K562 (cell line): Measurements from ENCODE around the gene KATNAL2. TPM values are rescaled to one million over a fixed set of nuclear protein-coding genes. Genes with fewer than 3 reads are reported as not detected.

Experiments used
- ATF6 ChIP-seq: sonication (generic); formaldehyde crosslinking; IDR thresholded peaks from 2 replicates; pipeline ENCODE4 v1.4.0; 2020; ENCODE audit warnings: mild to moderate bottlenecking, missing genetic modification reagents
- CHD4 ChIP-seq: fragments of 200-600 bp; sonication (generic); IDR thresholded peaks from 3 replicates; pipeline ENCODE4 v1.6.1; 2012; ENCODE audit warnings: low read depth, mild to moderate bottlenecking, mixed read lengths, low read length, inconsistent platforms; ENCODE audit not compliant: insufficient read depth, insufficient replicate concordance, poor library complexity, severe bottlenecking
- DPF2 ChIP-seq: fragments of 450-650 bp; IDR thresholded peaks from 2 replicates; pipeline ENCODE4 v1.6.1; 2016
- EP400 ChIP-seq: fragments of 450-650 bp; IDR thresholded peaks from 2 replicates; pipeline ENCODE4 v1.6.1; 2017; ENCODE audit warnings: antibody characterized with exemption, mild to moderate bottlenecking, moderate library complexity
- HOMEZ ChIP-seq: fragments of 250-450 bp; sonication (Bioruptor Pico); IDR thresholded peaks from 2 replicates; pipeline ENCODE4 v1.4.0; 2020; ENCODE audit warnings: mild to moderate bottlenecking, moderate library complexity
- ID3 ChIP-seq, 2 experiments: fragments of 250-450 bp in 1 of 2; fragments of 450-650 bp in 1 of 2; sonication (Bioruptor Pico) in 1 of 2; IDR thresholded peaks; 2 replicates each; pipeline versions ENCODE4 v1.6.1 to v1.8.0; 2016 to 2021; ENCODE audit warnings: mild to moderate bottlenecking in 2 of 2, moderate library complexity in 2 of 2, missing compliant biosample characterization in 1 of 2, missing genetic modification characterization in 1 of 2
- KAT2B ChIP-seq: IDR thresholded peaks from one replicate; pipeline ENCODE4 v1.6.1; 2012; ENCODE audit warnings: low read depth, mild to moderate bottlenecking, control low read depth, inconsistent platforms, low read length, moderate library complexity
- MAFK ChIP-seq: IDR thresholded peaks from 2 replicates; pipeline ENCODE4 v1.6.1; 2011; ENCODE audit warnings: low read length, improper control_type of control experiment
- MBD1 ChIP-seq: fragments of 250-450 bp; sonication (Bioruptor Pico); IDR thresholded peaks from 2 replicates; pipeline ENCODE4 v1.8.0; 2022; ENCODE audit warnings: inconsistent platforms
- NCOR1 ChIP-seq: fragments of 450-650 bp; IDR thresholded peaks from 2 replicates; pipeline ENCODE4 v1.6.1; 2016; ENCODE audit warnings: mild to moderate bottlenecking, moderate library complexity
- SIRT6 ChIP-seq: IDR thresholded peaks from one replicate; pipeline ENCODE4 v1.6.1; 2012; ENCODE audit warnings: low read depth, mild to moderate bottlenecking, control low read depth, inconsistent platforms, low read length, moderate library complexity
- TAL1 ChIP-seq: fragments of 450-650 bp; IDR thresholded peaks from 2 replicates; pipeline ENCODE4 v1.6.1; 2016; ENCODE audit warnings: mild to moderate bottlenecking
- TFAP4 ChIP-seq: sonication (generic); formaldehyde crosslinking; IDR thresholded peaks from 2 replicates; pipeline ENCODE4 v1.8.0; 2022; ENCODE audit warnings: missing genetic modification reagents, mild to moderate bottlenecking, moderate library complexity, borderline replicate concordance
- TOE1 ChIP-seq, 2 experiments: fragments of 450-650 bp in 1 of 2; sonication (generic) in 1 of 2; formaldehyde crosslinking in 1 of 2; IDR thresholded peaks; 2 replicates each; pipeline versions ENCODE4 v1.7.1 to v1.8.0; 2016 to 2022; ENCODE audit warnings: borderline replicate concordance in 2 of 2, mild to moderate bottlenecking in 2 of 2, antibody characterized with exemption in 1 of 2, inconsistent platforms in 1 of 2, low read depth in 1 of 2, missing genetic modification reagents in 1 of 2, moderate library complexity in 1 of 2
- ZNF165 ChIP-seq: fragments of 250-450 bp; sonication (Bioruptor Pico); IDR thresholded peaks from 2 replicates; pipeline ENCODE4 v1.4.0; 2020; ENCODE audit warnings: borderline replicate concordance
- ZNF282 ChIP-seq: sonication (generic); formaldehyde crosslinking; IDR thresholded peaks from 2 replicates; pipeline ENCODE4 v1.8.1; 2023; ENCODE audit warnings: missing genetic modification reagents
- ZNF324 ChIP-seq: fragments of 250-450 bp; sonication (Bioruptor Pico); IDR thresholded peaks from 2 replicates; pipeline ENCODE4 v1.4.0; 2020; ENCODE audit warnings: mild to moderate bottlenecking
- ZNF561 ChIP-seq: fragments of 450-650 bp; formaldehyde crosslinking; conservative IDR thresholded peaks from 2 replicates; pipeline ENCODE4 v1.4.0; 2020; ENCODE audit warnings: mild to moderate bottlenecking, moderate library complexity
- ZNF780A ChIP-seq: fragments of 250-450 bp; sonication (Bioruptor Pico); IDR thresholded peaks from 2 replicates; pipeline ENCODE4 v1.5.0; 2021; ENCODE audit warnings: mild to moderate bottlenecking
- polyA plus RNA-seq, 8 experiments: library from polyadenylated mRNA; depleted of rRNA in 4 of 8; stranded (reverse) in 5 of 8; unstranded in 3 of 8; fragments of >200 nt; fragmentation: Nextera tagmentation in 2 of 8; fragmentation: Illumina TruSeq in 1 of 8; extraction: Ambion mirVana in 2 of 8; extraction: Trizol in 1 of 8; gene quantifications; 2 replicates each; pipeline versions ENCODE4 v1.2.1 to v1.2.3, GENCODE V29; 2011 to 2014; ENCODE audit warnings: inconsistent platforms in 1 of 8, missing spikeins in 1 of 8
- total RNA-seq, 7 experiments: library from RNA; depleted of rRNA in 6 of 7; stranded (reverse); fragments of >200 nt in 6 of 7; fragmentation: Illumina TruSeq in 2 of 7; extraction: Trizol in 2 of 7; gene quantifications; 2 replicates each; pipeline versions ENCODE4 v1.2.1 to v1.2.3, GENCODE V29; 2011 to 2021; ENCODE audit warnings: low replicate concordance in 1 of 7
- TF ChIP-seq, protein P1 (sequence below): fragments of 450-650 bp; formaldehyde crosslinking; IDR thresholded peaks from 2 replicates; pipeline ENCODE4 v1.4.0; 2020; ENCODE audit warnings: mild to moderate bottlenecking

KATNAL2 gene
- total and polyA plus RNA-seq, 9 of the 15 experiments (the other 6 are each of a cell fraction or from before 2014, with no cell fraction given), result 0.08 to 1.2 (median 0.48) TPM

DNA sequence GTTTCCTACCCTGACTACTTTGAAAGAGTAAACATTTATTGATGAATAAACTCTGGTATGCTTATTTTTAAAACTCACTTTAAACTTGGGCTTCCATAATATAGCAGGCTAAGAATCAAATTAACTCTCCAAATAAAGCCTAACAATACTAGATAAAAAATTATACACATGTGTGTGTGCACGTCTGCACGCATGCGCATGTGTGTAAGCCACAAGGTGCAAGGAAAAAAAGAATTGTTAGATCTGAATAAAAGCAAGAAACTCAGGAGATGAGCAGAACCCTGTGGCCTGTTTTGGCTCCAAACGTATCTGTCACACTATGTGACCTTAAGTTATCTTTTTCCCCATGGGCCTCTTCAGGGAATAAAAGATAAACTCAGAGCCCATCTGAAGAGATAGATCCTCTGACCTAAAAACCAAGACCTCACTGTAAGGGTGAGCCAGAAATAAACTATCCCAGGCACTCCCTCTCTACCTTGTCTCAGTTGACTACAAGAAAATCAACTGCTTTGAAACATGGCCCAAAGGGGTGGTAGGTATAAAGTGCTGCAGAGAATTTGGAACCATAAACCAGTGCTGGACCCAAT lies 226.6 kb downstream of the KATNAL2 start (continued):
- TF ChIP-seq ID3 (CRISPR knock-in tag; IDR thresholded peaks at IDR 0.05), result no peak
- no peak for TF ChIP-seq ID3 (tag; IDR thresholded peaks at IDR 0.05)
- no peak for TF ChIP-seq ZNF282 (CRISPR knock-in tag)
- TF ChIP-seq ATF6 (CRISPR knock-in tag), result no peak
- TF ChIP-seq NCOR1, result peak; percentile 48; the same call in 1 of the 2 replicates
- TF ChIP-seq EP400, result no peak
- no peak for TF ChIP-seq MAFK
- TF ChIP-seq TOE1 (IDR thresholded peaks at IDR 0.05; ENCODE audit: borderline replicate concordance), result no peak
- no peak for TF ChIP-seq TOE1 (CRISPR knock-in tag; IDR thresholded peaks at IDR 0.05; ENCODE audit: borderline replicate concordance, low read depth)
- TF ChIP-seq TAL1, result peak; percentile 31; the same call in 1 of the 2 replicates
- TF ChIP-seq SIRT6, result no peak
- TF ChIP-seq TFAP4 (CRISPR knock-in tag), result no peak
- no peak for TF ChIP-seq HOMEZ
- no peak for TF ChIP-seq KAT2B
- TF ChIP-seq, protein P1, sequence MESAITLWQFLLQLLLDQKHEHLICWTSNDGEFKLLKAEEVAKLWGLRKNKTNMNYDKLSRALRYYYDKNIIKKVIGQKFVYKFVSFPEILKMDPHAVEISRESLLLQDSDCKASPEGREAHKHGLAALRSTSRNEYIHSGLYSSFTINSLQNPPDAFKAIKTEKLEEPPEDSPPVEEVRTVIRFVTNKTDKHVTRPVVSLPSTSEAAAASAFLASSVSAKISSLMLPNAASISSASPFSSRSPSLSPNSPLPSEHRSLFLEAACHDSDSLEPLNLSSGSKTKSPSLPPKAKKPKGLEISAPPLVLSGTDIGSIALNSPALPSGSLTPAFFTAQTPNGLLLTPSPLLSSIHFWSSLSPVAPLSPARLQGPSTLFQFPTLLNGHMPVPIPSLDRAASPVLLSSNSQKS, result no peak
- 0 out of 2 replicates have a peak, but pooled peaks have one; percentile 27 for TF ChIP-seq DPF2
- TF ChIP-seq CHD4, result no peak
- TF ChIP-seq ZNF561 (CRISPR knock-in tag), result no peak
- TF ChIP-seq ZNF780A (CRISPR knock-in tag), result no peak
- TF ChIP-seq MBD1 (CRISPR knock-in tag), result no peak
- no peak for TF ChIP-seq ZNF165 (CRISPR knock-in tag)
- no peak for TF ChIP-seq ZNF324 (CRISPR knock-in tag)
